HG03103 (cell line): ENCODE measurements around the gene SRSF3.

ENCODE experiments used
- ATAC-seq: cut with Tn5 transposase; IDR thresholded peaks from one replicate; pipeline ENCODE4 v1.9.1; 2021; ENCODE audit warnings: low read depth; ENCODE audit not compliant: unreplicated experiment

SRSF3 gene

DNA sequence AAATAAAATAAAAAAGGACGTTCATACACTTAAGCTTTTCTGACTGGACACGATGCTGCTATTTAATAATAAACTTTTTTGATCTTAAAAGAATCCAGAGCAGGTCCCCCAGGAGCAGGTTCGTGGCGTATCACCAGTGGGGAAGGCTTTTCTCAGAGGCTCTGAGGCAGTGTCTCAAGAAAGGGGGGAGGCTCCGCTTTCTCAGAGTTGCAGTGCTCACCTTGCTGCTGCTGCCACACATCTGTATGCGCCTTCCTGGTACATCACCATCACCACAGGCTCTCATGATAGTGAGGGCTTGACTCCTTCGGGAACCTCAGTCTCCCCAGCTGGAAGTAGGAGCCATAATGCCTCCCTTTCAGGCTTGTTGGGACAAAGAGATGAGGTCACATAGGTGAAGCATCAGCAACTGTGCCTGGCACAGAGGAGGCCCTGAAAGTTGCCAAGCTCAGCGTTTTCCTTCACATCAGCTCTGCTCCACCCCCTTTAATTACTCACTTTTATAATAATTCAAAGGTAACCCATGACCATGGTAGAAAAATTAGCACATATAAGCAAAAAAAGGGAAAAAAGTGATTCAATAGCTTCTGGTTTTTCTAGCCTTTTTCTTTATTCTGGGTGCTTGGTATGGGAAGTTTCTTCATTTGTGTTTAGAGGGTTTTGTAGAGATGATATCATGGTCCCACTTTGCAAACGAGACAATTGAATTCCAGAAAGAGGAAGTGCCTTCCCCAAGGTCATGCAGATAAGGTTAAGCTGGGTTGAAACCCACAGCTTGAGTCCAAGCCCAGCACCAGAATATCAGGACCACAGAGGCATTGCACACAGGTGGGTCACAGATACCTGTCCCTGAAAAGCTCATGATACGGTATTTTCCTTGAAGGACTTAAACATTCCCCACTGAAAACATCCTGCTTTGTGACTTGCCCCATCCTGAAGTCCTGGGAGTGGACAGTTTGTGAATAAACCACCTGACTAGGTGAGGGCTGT is 24.5 kb downstream of the SRSF3 start:
- ATAC-seq, result no peak

DNA sequence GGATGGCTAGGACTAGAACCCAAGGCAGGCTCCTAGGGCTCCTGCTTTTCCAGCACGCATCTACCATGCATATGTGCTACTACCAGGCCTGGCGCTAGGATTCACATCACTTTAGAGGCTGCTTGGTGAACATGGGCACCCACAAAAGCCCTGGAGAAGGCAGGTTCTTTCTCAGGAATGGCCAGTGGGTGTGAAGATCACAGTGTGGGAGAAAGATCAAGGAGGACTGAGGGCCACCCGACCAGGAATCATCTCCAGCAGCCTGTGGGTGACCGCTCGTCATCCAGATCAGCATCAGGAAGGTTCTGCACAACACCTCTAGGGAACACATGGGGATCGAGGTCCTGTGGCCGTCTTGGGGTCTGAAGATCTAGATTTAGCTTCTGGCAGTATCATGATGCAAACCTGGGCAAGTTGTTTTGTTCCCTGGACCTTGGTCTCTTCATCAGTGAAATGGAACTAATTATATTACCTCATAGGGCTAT is 27.3 kb downstream of the SRSF3 start:
- ATAC-seq, result no peak

DNA sequence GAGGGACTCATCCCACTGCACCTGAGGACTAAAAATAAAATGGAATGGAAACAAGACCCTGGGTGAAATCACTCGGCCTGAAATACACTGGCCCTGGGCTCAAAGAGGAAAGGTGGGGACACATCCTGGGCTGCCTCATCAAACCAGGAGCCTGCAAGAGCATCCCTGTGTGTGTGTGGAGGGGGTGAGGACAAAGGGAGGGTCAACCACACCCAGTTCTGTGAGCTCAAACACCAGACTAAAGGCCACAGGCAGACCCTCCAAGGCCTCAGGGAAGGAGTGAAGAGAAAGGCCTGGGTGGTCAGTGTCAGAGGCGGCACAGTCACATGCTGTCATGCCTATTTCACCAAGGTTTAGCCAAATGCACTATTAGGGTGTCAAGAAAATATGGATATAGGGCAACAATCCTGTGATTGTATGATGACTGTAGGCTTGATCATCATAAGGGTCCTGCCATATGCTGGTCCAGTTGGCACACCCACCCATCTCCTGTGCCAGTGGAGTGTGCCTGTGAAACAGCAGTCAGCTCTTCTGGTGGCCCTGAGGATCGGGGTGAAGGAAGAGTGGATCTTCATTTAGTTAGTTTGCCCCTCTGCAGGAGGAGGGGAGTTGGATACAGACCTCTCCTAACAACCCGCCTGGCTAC is 28.9 kb downstream of the SRSF3 start:
- no peak for ATAC-seq

DNA sequence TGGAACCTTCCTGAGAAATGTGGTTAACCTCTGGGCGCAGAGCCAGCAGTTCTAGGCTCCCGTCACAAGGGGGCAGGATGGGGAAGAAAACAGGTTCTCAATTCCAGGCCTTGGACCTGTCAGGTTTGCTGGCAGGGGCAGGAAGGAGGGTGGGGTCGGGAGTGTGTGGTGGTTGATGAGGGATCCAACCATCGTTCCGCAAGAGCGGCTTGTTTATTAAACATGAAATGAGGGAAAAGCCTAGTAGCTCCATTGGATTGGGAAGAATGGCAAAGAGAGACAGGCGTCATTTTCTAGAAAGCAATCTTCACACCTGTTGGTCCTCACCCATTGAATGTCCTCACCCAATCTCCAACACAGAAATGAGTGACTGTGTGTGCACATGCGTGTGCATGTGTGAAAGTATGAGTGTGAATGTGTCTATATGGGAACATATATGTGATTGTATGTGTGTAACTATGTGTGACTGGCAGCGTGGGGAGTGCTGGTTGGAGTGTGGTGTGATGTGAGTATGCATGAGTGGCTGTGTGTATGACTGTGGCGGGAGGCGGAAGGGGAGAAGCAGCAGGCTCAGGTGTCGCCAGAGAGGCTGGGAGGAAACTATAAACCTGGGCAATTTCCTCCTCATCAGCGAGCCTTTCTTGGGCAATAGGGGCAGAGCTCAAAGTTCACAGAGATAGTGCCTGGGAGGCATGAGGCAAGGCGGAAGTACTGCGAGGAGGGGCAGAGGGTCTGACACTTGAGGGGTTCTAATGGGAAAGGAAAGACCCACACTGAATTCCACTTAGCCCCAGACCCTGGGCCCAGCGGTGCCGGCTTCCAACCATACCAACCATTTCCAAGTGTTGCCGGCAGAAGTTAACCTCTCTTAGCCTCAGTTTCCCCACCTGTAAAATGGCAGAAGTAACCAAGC is 29.6 kb downstream of the SRSF3 start:
- ATAC-seq, result no peak

DNA sequence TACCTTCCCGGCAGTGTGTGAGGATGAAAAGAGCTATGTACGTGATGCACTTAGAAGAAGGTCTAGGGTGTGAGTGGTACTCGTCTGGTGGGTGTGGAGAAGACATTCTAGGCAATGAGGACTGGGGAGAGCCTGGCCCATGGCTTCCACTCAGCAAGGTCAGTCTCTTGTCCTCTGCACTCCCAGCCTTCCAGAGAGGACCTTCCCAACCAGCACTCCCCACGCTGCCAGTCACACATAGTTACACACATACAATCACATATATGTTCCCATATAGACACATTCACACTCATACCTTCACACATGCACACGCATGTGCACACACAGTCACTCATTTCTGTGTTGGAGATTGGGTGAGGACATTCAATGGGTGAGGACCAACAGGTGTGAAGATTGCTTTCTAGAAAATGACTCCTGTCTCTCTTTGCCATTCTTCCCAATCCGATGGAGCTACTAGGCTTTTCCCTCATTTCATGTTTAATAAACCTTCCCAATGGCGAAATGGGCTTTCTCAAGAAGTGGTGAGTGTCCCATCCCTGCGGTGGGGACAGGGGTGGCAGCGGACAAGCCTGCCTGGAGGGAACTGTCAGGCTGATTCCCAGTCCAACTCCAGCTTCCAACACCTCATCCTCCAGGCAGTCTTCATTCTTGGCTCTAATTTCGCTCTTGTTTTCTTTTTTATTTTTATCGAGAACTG is 30.4 kb downstream of the SRSF3 start:
- ATAC-seq, result no peak

DNA sequence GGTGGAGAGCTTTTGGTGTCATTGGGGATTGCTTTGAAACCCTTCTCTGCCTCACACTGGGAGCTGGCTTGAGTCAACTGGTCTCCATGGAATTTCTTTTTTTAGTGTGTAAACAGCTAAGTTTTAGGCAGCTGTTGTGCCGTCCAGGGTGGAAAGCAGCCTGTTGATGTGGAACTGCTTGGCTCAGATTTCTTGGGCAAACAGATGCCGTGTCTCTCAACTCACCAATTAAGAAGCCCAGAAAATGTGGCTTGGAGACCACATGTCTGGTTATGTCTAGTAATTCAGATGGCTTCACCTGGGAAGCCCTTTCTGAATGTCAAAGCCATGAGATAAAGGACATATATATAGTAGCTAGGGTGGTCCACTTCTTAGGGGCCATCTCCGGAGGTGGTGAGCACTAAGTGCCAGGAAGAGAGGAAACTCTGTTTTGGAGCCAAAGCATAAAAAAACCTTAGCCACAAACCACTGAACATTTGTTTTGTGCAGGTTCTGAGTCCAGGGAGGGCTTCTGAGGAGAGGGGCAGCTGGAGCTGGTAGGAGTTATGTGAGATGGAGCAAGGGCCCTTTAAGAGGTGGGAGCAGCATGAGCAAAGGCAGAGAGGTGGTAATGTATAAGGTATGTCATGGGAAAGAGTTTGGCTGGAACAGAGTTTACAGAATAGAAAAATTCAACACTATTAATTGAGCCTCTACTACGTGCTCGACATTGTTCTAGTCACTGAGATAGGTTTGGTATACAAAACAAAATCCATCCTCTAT is 31.2 kb downstream of the SRSF3 start:
- no peak for ATAC-seq

DNA sequence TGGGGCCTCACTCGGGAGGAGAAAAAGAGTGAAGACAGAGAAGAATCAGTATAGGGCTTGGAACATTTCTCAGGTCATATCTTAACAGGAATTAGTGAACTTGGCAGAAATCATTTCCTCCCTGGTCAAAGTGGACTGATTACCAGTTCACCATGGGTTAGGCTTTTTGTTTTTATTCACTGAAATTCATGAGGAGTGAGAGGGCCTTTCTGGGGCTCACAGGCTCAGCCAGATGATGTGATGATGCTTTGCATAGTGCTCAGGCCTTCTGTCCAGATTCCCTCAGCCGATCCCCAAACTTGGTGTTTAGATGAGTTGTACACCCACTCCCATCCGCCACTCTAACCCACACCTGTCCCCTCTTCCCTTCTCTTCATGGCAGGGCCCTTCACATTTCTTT is 32.5 kb downstream of the SRSF3 start:
- no peak for ATAC-seq

DNA sequence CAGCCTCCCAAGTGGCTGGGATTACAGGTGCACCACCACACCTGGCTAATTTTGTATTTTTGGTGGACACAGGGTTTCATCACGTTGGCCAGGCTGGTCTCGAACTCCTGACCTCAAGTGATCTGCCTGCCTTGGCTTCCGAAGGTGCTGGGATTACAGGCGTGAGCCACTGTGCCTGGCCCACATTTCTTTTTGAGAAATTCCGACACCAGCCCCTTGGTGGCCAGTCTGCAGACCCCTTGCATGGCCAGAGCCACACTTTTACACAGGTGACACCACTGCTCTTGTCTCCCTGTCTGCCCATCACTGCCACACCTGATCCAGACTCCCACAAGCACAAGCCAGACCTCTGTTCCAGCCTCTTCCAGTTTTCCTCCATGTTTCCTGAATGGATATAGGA is 33.0 kb downstream of the SRSF3 start:
- ATAC-seq, result no peak

DNA sequence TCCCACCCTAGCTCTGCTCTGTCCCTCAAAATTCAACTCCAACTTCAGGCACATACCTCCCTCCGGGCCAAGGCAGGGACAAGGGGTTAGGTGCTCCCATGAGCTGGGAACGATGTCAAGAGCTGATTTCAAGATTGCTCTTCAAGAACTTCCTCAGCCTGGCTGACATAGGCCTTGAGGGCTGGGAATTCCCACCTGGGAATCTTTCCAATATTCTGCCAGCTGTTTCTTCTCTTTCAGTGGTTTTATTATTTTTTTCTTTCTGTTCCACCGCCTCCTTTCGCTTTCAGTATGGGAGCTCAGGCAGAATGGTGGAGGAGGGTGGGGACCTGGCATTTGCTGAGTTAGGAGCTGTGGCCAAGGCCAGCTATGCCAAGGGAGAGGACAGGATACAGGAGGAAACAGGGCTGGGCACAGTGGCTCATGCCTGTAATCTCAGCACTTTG is 33.7 kb downstream of the SRSF3 start:
- no peak for ATAC-seq

DNA sequence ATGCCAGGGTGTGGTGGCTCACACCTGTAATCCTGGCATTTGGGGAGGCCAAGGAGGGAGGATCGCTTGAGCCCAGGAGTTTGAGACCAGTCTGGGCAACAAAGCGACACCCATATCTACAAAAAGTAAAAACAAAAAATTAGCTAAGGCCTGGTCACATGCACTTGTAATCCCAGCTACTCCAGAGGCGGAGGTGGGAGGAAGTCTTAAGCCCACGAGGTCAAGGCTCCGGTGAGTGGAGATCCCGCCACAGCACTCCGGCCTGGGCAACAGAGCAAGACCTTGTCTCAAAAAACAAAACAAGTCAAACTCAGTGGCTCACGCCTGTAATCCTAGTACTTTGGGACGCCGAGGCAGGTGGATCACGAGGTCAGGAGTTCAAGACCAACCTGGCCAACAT is 35.6 kb downstream of the SRSF3 start:
- ATAC-seq, result no peak

DNA sequence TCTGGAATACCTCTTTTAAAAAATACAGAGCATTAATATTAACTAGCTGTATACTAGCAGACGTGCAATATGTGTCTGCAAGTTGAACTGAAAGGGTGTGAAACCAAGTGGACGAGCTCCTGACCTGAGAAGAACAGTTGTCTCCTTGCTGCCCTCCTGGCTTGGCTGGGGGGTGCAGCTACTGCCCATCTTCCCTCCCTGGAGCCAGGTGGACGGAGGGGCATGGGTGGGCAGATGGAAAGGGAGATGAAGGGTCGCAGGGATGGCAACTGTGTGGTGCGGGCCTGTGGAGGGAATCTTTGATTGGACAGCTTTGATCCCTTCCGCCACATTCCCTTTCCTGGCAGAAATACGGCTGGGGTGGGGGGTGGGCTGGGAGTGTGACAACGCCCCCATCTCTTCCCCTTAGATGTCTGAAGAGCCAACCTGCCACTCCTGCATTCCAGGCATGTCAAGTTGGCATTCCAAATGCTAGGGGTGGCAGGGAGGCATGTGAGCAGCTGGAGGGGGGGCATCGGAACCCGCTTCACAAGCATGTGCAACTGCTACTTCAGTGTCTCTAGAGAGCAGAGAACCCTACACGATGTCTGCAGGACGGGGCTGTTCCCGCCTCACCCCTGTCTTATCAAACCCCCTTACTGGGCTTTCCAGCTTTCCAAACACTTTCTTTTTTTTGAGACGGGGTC is 37.3 kb downstream of the SRSF3 start:
- no peak for ATAC-seq

DNA sequence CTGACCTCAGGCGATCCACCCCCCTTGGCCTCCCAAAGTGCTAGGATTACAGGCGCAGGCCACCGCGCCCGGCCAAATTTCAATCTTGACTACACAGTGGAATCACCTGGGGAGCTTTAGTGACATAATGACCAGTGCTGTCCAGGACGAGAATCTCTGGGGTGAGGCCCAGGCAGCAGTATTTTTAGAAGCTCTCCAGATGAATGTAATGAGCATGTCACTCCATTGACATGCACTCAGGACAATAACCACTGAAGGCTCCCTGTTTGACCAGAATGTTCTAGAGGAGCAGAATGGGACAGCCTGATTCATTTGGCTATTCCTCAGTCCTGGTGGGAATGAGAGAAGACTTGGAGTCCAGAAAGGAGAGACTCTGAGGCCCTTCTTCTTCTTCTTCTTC is 39.2 kb downstream of the SRSF3 start:
- no peak for ATAC-seq

DNA sequence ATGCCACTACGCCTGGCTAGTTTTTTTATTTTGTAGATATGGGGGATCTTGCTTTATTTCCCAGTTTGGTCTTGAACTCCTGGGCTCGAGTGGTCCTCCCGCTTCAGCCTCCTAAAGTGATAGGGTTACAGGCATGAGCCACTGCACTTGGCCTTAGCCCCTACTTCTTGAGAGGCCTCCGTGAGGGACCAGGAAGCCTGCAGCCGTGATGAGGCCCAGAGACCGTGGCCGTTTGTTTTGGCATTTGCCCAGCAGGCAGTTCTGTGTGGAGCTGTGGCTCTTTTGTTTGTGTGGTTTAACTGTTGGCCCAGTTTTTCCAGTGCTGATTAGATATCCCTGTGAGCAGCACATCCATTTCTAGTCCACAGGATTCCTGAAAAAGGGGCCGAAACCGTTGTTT is 39.8 kb downstream of the SRSF3 start:
- ATAC-seq, result no peak

DNA sequence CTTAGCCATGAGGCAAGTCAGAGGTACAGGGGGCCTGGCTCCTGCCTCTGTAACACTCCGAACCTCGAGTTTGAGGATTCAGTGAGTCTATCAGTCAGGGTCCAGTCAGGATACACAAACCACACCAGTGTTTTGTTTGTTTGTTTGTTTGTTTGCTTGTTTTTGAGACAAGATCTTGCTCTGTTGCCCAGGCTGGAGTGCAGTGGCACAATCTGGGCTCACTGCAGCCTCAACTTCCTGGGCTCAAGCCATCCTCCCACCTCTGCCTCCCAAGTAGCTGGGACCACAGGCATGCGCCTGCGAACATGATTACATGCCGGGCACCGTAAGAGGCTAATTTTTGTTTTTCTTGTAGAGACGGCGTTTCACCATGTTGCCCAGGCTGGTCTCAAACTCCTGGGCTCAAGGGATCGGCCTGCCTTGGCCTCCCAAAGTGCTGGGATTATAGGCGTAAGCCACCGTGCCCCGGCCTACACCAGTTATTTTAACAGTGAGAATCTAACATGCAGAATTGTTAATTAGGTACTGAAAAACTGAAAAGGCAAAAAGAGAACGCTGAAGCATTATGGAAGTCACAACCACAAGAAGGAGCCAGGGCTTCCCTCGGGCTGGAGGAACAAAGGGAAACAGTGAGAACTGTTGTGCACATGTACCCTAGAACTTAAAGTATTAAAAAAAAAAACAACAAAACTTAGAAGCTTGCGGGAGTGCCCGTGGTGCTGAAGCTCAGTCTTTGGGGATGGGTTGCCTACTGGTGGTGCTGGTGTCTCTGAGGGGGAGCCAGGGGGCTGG is 40.4 kb downstream of the SRSF3 start:
- no peak for ATAC-seq

DNA sequence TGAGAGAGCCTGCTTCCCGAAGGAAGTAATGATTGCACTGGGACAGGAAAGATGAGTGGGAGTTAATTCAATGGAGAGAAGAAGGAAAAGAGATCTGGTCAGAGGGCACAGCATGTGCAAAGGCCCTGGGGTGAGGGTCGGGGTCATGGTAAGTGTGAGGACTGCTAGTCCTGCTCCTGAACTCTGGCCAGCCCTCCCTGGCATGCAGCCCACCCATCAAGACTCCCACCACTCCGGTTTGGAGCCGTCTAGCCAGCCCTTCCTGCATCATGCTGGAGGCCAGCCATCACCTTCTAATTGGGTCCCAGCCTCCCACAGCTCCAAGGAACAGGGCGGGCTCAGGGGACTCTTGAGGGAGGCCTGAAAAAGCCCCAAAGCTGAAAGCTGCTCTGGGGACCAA is 42.1 kb downstream of the SRSF3 start:
- ATAC-seq, result no peak

DNA sequence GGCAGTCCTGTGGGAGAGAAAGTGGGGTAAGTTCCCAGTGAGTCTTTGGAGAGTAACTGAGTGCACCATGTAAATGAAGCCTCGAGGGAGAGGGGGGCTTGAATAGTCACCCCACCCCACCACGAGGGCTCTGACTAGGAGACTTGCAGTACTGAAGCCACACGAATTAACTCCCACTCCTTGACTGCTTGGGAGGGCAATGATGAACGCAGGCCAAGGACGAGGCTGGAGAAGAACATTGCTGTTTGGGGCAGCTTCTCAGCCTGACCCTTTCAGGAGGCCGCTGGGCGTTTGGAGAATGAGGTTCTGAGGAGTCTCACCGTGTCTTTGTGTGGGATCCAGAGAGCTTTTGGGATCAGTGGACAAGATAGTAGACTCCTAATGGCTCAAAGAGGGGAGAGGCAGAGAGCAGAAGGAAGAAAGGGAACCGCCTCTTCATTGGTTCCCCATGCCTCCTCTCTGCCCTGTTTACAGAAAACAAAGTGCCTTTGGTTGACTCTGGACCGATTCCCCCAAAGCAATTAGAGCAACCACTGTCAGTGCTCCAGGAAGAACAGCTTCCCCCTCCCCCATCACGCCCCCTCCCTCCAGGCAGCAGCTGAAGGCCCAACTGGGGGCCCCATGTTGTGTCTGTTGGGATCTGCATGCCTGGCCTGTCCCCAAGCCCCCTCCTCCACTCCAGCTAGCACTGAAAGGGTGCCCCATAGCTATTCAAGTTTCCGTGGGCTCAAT is 42.7 kb downstream of the SRSF3 start:
- ATAC-seq, result no peak

DNA sequence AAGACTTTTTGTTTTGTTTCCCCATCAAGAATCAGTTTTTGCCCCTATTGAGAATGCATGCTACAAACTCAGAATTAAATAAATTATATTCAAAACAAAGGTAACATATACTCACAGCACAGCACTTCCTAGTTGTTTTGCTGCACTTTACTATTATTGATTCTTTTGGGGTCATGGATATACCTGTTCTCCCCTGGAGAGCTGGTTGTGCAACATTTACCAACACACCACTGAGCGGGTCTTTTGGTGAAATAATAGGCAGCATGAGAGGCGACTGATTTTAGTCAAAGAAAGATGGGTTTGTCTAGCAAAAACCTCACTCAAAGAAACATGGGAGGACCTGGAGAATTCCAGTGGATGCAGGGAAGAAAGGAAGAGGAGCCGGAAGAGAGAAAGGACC is 44.4 kb downstream of the SRSF3 start:
- ATAC-seq, result no peak
